ENCODE measurements around the gene MIS18A. TPM values are rescaled to one million over a fixed set of nuclear protein-coding genes. Genes with fewer than 3 reads are reported as not detected.

Gene MIS18A, protein sequence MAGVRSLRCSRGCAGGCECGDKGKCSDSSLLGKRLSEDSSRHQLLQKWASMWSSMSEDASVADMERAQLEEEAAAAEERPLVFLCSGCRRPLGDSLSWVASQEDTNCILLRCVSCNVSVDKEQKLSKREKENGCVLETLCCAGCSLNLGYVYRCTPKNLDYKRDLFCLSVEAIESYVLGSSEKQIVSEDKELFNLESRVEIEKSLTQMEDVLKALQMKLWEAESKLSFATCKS
- 4.7 TPM for total RNA-seq
- long read RNA-seq, transcript MIS18A-201 (5 exons, 1,575 nt): major isoform, 12 of 14 reads
- long read RNA-seq, partial matches to known transcripts: 2 of 14 reads
- long read RNA-seq, other reads (novel, unspliced or antisense): 0 of 14 reads

DNA sequence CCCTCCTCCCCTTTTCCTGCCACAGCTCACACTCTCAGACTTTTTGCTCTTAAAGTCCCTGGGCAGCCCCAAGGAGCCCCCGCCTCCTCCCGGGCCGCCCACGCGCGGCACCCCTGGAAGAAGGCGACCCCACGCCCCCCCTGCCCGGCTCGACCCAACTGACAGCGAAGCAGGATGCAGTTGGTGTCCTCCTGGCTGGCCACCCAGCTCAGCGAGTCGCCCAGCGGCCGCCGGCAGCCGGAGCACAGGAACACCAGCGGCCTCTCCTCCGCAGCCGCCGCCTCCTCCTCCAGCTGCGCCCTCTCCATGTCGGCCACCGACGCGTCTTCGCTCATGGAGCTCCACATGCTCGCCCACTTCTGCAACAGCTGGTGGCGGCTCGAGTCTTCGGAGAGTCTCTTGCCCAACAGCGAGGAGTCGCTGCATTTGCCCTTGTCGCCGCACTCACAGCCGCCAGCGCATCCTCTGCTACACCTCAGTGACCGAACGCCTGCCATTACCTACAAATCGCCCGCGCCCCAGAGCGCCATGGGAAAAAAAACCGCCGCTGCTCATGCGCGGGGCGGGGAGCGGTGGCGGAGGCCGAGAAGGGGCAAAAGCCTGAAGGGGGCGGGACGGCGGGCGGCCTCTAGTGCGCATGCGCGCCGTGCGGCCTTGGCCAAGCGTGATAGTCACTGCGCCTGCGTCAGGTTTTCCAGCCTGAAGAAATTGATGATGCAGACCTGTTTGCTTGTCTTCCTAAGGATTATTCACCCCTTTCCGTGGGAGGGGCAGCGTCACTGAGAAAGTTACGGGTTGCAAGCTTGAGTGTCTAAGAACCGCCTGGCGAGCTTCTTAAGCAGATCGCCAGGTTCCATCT lies at the start of gene MIS18A:
Gene MIS18A (minus strand): TSS at position 532 of the 859 bp plus-strand sequence. CDS start 35 bp downstream, at position 497.
- intact Hi-C loops (cut with DNase I): no loop called here
- DNase-seq: peak; percentile 97
- peak; percentile 97 to 99 for ATAC-seq
- peak within 1 kb of the TSS; percentile 68 for H3K27ac ChIP-seq
- H3K4me1 ChIP-seq: peaks cover 17% of the 10 kb centered on the region
- no peaks in the 10 kb centered on the region for H3K36me3 ChIP-seq
- H3K27me3 ChIP-seq (ENCODE audit: low read depth): no peaks in the 10 kb centered on the region
- TF ChIP-seq, protein P1, sequence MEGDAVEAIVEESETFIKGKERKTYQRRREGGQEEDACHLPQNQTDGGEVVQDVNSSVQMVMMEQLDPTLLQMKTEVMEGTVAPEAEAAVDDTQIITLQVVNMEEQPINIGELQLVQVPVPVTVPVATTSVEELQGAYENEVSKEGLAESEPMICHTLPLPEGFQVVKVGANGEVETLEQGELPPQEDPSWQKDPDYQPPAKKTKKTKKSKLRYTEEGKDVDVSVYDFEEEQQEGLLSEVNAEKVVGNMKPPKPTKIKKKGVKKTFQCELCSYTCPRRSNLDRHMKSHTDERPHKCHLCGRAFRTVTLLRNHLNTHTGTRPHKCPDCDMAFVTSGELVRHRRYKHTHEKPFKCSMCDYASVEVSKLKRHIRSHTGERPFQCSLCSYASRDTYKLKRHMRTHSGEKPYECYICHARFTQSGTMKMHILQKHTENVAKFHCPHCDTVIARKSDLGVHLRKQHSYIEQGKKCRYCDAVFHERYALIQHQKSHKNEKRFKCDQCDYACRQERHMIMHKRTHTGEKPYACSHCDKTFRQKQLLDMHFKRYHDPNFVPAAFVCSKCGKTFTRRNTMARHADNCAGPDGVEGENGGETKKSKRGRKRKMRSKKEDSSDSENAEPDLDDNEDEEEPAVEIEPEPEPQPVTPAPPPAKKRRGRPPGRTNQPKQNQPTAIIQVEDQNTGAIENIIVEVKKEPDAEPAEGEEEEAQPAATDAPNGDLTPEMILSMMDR (IDR thresholded peaks at IDR 0.05): no peak
- H3K4me3 ChIP-seq: peak within 1 kb of the TSS; percentile 95
- no peaks in the 10 kb centered on the region for H3K9me3 ChIP-seq

DNA sequence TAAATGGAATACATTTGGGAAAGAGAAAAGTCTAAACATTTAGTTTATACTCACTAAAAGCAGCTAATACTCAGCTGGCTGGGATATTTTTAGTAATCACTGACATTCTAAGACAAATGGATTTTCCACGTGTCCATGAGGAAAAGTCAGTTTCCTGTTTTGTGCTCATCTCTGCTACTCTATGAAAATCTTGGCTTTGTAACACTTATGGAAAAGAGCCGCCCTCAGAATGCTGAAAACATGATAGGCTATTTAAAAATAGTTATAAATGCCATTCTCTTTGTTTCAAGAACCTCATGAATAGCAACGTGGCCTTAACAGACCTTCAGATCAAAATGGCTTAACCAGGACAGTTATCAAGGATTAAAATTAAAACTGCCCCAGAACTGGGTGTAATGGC lies 49.7 kb upstream of the MIS18A start:
- TF ChIP-seq, protein P1 (IDR thresholded peaks at IDR 0.05): no peak
- no peaks in the 10 kb centered on the region for H3K9me3 ChIP-seq
- no peak overlapping the region for H3K4me3 ChIP-seq
- ATAC-seq: no peak
- H3K27me3 ChIP-seq (ENCODE audit: low read depth): no peaks in the 10 kb centered on the region
- H3K4me1 ChIP-seq: peaks cover 11% of the 10 kb centered on the region
- no peak for DNase-seq
- intact Hi-C loops (cut with DNase I): no loop called here
- peak overlapping the region; percentile 61 for H3K27ac ChIP-seq
- peaks cover 66% of the 10 kb centered on the region for H3K36me3 ChIP-seq

DNA sequence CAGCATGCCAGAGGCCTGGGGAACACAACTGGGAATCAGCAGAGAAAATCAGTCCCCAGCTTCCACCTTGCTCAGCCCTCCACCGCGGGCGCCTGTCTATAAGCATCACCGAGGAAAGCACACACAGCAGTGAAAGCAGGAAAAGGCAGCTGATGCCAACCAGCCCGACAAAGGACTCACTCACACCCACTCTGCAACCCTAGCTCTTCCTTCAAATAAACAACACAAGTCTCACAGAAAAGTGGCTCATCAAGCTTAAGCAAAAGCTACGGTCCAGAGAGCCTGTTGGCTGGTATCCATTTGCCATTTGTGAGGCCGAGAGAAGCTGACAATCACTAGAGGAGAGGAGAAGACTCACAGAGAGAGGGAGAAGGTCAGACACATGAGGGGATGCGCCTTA lies 46.9 kb upstream of the MIS18A start:
- intact Hi-C loops (cut with DNase I): no loop called here
- H3K9me3 ChIP-seq: no peaks in the 10 kb centered on the region
- H3K4me1 ChIP-seq: peaks cover 11% of the 10 kb centered on the region
- no peak overlapping the region for H3K4me3 ChIP-seq
- DNase-seq (no peak), ATAC-seq (no peak)
- H3K36me3 ChIP-seq: peaks cover 70% of the 10 kb centered on the region
- TF ChIP-seq, protein P1 (IDR thresholded peaks at IDR 0.05): no peak
- no peak overlapping the region for H3K27ac ChIP-seq
- no peaks in the 10 kb centered on the region for H3K27me3 ChIP-seq (ENCODE audit: low read depth)

DNA sequence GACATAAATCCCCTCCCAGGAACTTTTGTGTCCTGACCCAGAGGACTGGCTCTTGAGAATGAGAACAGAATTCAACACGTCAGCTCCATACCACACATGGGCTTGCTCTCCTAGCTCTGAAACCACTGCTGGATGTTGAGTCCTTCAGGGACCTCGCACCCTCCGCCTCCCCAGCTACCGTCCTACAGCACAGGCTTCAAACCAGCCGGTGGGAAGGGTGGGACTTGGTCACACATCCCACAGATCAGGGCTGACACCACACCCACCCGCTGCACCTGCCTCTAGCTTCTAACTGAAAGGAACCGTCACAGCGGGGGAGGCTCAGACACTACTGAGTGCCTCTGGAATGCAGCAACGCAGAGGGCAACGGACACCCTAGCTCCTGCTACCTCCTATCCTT lies 43.8 kb upstream of the MIS18A start:
- H3K27ac ChIP-seq: no peak overlapping the region
- DNase-seq: no peak
- no peaks in the 10 kb centered on the region for H3K27me3 ChIP-seq (ENCODE audit: low read depth)
- TF ChIP-seq, protein P1 (IDR thresholded peaks at IDR 0.05): no peak
- no peak for ATAC-seq
- H3K4me1 ChIP-seq: no peaks in the 10 kb centered on the region
- H3K4me3 ChIP-seq: no peak overlapping the region
- intact Hi-C loops (cut with DNase I): no loop called here
- H3K9me3 ChIP-seq: no peaks in the 10 kb centered on the region
- H3K36me3 ChIP-seq: peaks cover 90% of the 10 kb centered on the region

DNA sequence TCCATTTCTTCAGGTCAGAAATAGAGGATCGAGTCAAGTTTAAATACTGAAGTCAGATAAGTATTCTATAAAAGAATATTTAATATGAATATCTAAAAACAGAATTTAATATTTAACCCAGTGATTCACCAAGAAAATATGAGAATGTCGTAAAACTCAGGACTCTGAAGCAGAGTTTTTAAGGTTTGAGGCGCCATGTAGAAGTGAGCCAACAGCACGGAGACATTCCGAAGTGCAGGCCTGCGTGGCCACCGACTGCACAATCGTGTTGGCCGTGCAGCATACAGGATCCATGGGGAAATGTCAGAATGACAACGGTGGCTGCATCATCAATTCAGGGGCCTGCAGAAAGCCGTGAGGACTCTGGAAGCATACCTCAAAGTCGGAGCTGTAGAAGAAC lies 43.3 kb upstream of the MIS18A start:
- Histone ChIP-seq H3K9me3 (no peaks in the 10 kb centered on the region), H3K27me3 (ENCODE audit: low read depth) (no peaks in the 10 kb centered on the region), H3K36me3 (peaks cover 96% of the 10 kb centered on the region), H3K27ac (no peak overlapping the region), H3K4me3 (no peak overlapping the region), H3K4me1 (no peaks in the 10 kb centered on the region)
- ATAC-seq (no peak), DNase-seq (no peak)
- intact Hi-C loops (cut with DNase I): no loop called here
- TF ChIP-seq, protein P1 (IDR thresholded peaks at IDR 0.05): no peak

Data from lower lobe of right lung (tissue), 2 donors.